K562 (cell line): Measurements from ENCODE around the gene VWA3B. TPM values are rescaled to one million over a fixed set of nuclear protein-coding genes. Genes with fewer than 3 reads are reported as not detected.
"Not testable (repeated sequence)": the region's sequence is repeated elsewhere in the genome, so short reads cannot be mapped to it uniquely, and the experiment has no call there.

Source experiments
- ATAC-seq: fragments of 200-7000 bp; cut with Tn5 transposase; 3 replicates; pipeline ENCODE4 v1.9.1; 2020; ENCODE audit warnings: moderate library complexity
- BruUV-seq: library from RNA; stranded (reverse); fragments of 400-500 nt; replicated peaks from 2 replicates; lab custom pipeline; 2021; lab: Mats Ljungman, UMichigan
- CTCF ChIA-PET: fragments of 300-600 bp; formaldehyde crosslinking; extraction: SDS; loops from one replicate; lab custom pipeline; 2021; ENCODE audit warnings: low intra/inter-chr PET ratio; lab: Yijun Ruan, JAX
- POLR2A ChIA-PET: fragments of 300-600, 350-650 bp; sonication (Branson Sonifier 250); formaldehyde crosslinking; extraction: SDS; loops from one replicate; lab custom pipeline; 2021; ENCODE audit warnings: antibody characterized with exemption, inconsistent platforms; lab: Yijun Ruan, JAX
- DNase-seq, 4 experiments: peaks; one replicate each; pipeline versions ENCODE4 v3.0.0 to v3.0.0-alpha.2; 2011 to 2018; ENCODE audit warnings: low spot score in 3 of 4, mixed read lengths in 3 of 4; ENCODE audit errors: extremely low read depth in 1 of 4
- FAIRE-seq: peaks from 2 replicates; lab custom pipeline; 2011; peaks lifted over from hg19 to GRCh38; lab: Jason Lieb, UNC
- H2AFZ ChIP-seq: 2 replicates; pipeline ENCODE4 v1.6.0; 2011; ENCODE audit warnings: low read depth, low read length, control low read depth, inconsistent platforms
- H3K27ac ChIP-seq: fragments of 200-600 bp; 3 replicates; pipeline ENCODE4 v1.8.0; 2011; ENCODE audit warnings: low read depth, mild to moderate bottlenecking, control low read depth, inconsistent platforms, low read length, moderate library complexity, mixed read lengths; ENCODE audit errors: extremely low read depth
- H3K27me3 ChIP-seq, 2 experiments: fragments of 300-600 bp in 1 of 2; 2 replicates in 1 of 2; 3 replicates in 1 of 2; pipeline versions ENCODE4 v1.6.0 to v1.8.0; 2011; ENCODE audit warnings: inconsistent platforms in 2 of 2, low read length in 2 of 2, mild to moderate bottlenecking in 1 of 2, mixed read lengths in 1 of 2, moderate library complexity in 1 of 2; ENCODE audit not compliant: control insufficient read depth in 2 of 2, insufficient read depth in 2 of 2
- H3K36me3 ChIP-seq: fragments of 300-600 bp; 3 replicates; pipeline ENCODE4 v1.8.0; 2011; ENCODE audit warnings: mild to moderate bottlenecking, low read length, inconsistent platforms; ENCODE audit not compliant: control insufficient read depth, insufficient read depth
- H3K4me1 ChIP-seq, 2 experiments: fragments of 200-600 bp in 1 of 2; replicated peaks in 1 of 2; 2 replicates in 1 of 2; 3 replicates in 1 of 2; pipeline versions ENCODE4 v1.5.1 to v1.8.0; 2011; ENCODE audit warnings: inconsistent platforms in 2 of 2, low read length in 2 of 2, mild to moderate bottlenecking in 1 of 2, mixed read lengths in 1 of 2, moderate library complexity in 1 of 2; ENCODE audit not compliant: control insufficient read depth in 2 of 2, insufficient read depth in 2 of 2
- H3K4me2 ChIP-seq: 2 replicates; pipeline ENCODE4 v1.6.1; 2011; ENCODE audit warnings: low read length, control low read depth, inconsistent platforms, mixed read lengths; ENCODE audit not compliant: insufficient read depth
- H3K4me3 ChIP-seq: fragments of 200-600 bp; sonication (generic), shearing (Covaris generic); 2 replicates; pipeline ENCODE4 v1.5.1; 2016; ENCODE audit warnings: control low read depth, inconsistent platforms
- H3K79me2 ChIP-seq: fragments of 200-600 bp; 3 replicates; pipeline ENCODE4 v1.8.0; 2011; ENCODE audit warnings: low read length, inconsistent platforms; ENCODE audit not compliant: control insufficient read depth, insufficient read depth
- H3K9ac ChIP-seq, 2 experiments: 2 replicates each; pipeline versions ENCODE4 v1.6.0 to v1.6.1; 2011; ENCODE audit warnings: low read depth in 2 of 2, low read length in 2 of 2, control low read depth in 1 of 2, inconsistent platforms in 1 of 2, mild to moderate bottlenecking in 1 of 2, mixed read lengths in 1 of 2; ENCODE audit not compliant: insufficient read depth in 1 of 2
- H3K9me1 ChIP-seq: one replicate; pipeline ENCODE4 v1.6.0; 2011; ENCODE audit warnings: inconsistent platforms, mild to moderate bottlenecking, low read length, moderate library complexity; ENCODE audit not compliant: control insufficient read depth, insufficient read depth
- H3K9me3 ChIP-seq: replicated peaks from 2 replicates; pipeline ENCODE4 v1.5.1; 2011; ENCODE audit warnings: low read depth, low read length, inconsistent platforms; ENCODE audit not compliant: control insufficient read depth, insufficient read depth
- H4K20me1 ChIP-seq: replicated peaks from 2 replicates; pipeline ENCODE4 v1.6.1; 2011; ENCODE audit warnings: low read length, inconsistent platforms, mixed read lengths; ENCODE audit not compliant: control insufficient read depth, insufficient read depth
- WGBS: fragments of 100-300 bp; shearing (Covaris generic); methylation state at CpG from one replicate; pipeline ENCODE4 v1.1.6; 2016; ENCODE audit warnings: low coverage, mixed read lengths; ENCODE audit not compliant: insufficient coverage; ENCODE audit errors: missing lambda C conversion rate; 5-methylcytosine and 5-hydroxymethylcytosine counted together
- in situ Hi-C: fragments of 300-500 bp; cut with MboI; formaldehyde crosslinking; loops from 4 replicates; pipeline ENCODE4 v1.15.0; 2018; ENCODE audit warnings: inconsistent platforms, mixed read lengths
- intact Hi-C: fragments of 100-400 bp; cut with micrococcal nuclease; formaldehyde crosslinking; loops from 2 replicates; pipeline ENCODE4 v1.14.2; 2022
- polyA plus RNA-seq, 8 experiments: library from polyadenylated mRNA; depleted of rRNA in 4 of 8; stranded (reverse) in 5 of 8; unstranded in 3 of 8; fragments of >200 nt; fragmentation: Nextera tagmentation in 2 of 8; fragmentation: Illumina TruSeq in 1 of 8; extraction: Ambion mirVana in 2 of 8; extraction: Trizol in 1 of 8; gene quantifications; 2 replicates each; pipeline versions ENCODE4 v1.2.1 to v1.2.3, GENCODE V29; 2011 to 2014; ENCODE audit warnings: inconsistent platforms in 1 of 8, missing spikeins in 1 of 8
- total RNA-seq, 7 experiments: library from RNA; depleted of rRNA in 6 of 7; stranded (reverse); fragments of >200 nt in 6 of 7; fragmentation: Illumina TruSeq in 2 of 7; extraction: Trizol in 2 of 7; gene quantifications; 2 replicates each; pipeline versions ENCODE4 v1.2.1 to v1.2.3, GENCODE V29; 2011 to 2021; ENCODE audit warnings: low replicate concordance in 1 of 7
- TF ChIP-seq, protein P1 (sequence below): sonication (generic); formaldehyde crosslinking; IDR thresholded peaks from 2 replicates; pipeline ENCODE4 v1.4.0; 2020; ENCODE audit warnings: mild to moderate bottlenecking, missing genetic modification reagents

VWA3B gene
- total and polyA plus RNA-seq, 9 of the 15 experiments (the other 6 are each of a cell fraction or from before 2014, with no cell fraction given), result not detected

DNA sequence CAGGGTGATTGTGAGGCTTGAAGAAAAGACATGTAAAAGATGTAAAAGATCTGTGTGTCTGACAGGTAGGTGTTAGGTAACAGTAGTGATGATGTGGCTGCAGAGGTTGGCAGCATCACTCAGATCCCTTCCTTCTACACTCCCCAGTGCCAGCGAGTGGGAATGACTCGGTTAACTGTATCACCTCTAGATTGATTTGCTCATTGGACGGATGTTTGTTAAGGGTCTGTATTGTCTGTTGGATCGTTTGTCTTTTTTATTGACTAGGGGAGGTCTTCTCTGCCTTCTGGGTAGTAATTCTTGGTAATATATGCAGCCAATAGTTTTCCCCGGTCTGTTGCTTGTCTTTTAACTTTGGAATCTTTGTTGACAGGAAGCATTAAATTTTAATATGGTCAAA, 214.5 kb downstream of the VWA3B start:
- 2% methylated on average over 5 of the region's 5 CpGs for WGBS
- DNase-seq (no peak), ATAC-seq (no peak), FAIRE-seq (no peak)
- ChIA-PET CTCF (no interaction called here), POLR2A (no interaction called here)
- H3K27me3 ChIP-seq, result peaks cover 3 to 25% of the 10 kb centered on the region in 2 experiments; a peak in 4 of 5 replicates
- no peak overlapping the region for H2AFZ ChIP-seq
- TF ChIP-seq, protein P1, sequence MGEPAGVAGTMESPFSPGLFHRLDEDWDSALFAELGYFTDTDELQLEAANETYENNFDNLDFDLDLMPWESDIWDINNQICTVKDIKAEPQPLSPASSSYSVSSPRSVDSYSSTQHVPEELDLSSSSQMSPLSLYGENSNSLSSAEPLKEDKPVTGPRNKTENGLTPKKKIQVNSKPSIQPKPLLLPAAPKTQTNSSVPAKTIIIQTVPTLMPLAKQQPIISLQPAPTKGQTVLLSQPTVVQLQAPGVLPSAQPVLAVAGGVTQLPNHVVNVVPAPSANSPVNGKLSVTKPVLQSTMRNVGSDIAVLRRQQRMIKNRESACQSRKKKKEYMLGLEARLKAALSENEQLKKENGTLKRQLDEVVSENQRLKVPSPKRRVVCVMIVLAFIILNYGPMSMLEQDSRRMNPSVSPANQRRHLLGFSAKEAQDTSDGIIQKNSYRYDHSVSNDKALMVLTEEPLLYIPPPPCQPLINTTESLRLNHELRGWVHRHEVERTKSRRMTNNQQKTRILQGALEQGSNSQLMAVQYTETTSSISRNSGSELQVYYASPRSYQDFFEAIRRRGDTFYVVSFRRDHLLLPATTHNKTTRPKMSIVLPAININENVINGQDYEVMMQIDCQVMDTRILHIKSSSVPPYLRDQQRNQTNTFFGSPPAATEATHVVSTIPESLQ, result no peak
- no peak overlapping the region for H3K27ac ChIP-seq
- no peaks in the 10 kb centered on the region for H4K20me1 ChIP-seq
- in situ Hi-C loops, result no loop called here
- no peaks in the 10 kb centered on the region for H3K36me3 ChIP-seq
- H3K9me3 ChIP-seq, result no peaks in the 10 kb centered on the region
- H3K4me1 ChIP-seq, result no peaks in the 10 kb centered on the region
- intact Hi-C loops, result no loop called here
- H3K9me1 ChIP-seq, result no peaks in the 10 kb centered on the region
- no peaks in the 10 kb centered on the region for H3K79me2 ChIP-seq
- H3K4me2 ChIP-seq, result no peak overlapping the region
- BruUV-seq, result no TSS peak
- no peak overlapping the region for H3K4me3 ChIP-seq
- H3K9ac ChIP-seq, result no peak overlapping the region

DNA sequence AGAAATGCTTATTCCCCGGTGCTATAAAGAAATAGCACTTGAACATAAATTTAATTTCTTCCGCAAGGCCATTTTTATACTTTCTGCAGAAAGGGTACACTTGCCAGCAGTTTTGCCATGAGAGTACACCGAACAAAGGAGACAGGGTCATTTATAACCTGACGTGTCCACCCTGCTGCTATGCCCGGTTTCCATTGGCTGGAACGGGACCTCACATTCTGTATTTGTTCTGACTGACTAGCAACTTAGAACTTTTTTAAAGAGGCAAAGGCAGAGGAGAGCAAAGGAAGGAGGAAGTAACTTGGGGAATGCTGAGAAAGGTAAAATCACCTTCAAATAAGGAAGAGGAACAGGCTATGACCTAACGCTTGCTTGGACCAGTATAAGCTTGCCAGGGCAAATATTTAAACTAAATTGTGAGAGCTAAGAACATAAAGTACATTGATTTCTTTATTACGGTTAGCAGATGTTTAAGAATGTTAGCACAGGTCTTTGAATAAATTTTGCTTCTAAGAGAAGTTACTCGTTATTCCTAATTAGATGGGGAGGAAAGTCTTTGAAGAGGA, 220.2 kb downstream of the VWA3B start:
- H4K20me1 ChIP-seq, H3K9ac ChIP-seq, H3K9me3 ChIP-seq, in situ Hi-C loops, H3K4me3 ChIP-seq, H3K27ac ChIP-seq, H2AFZ ChIP-seq, H3K79me2 ChIP-seq, BruUV-seq, intact Hi-C loops, DNase-seq, FAIRE-seq, H3K9me1 ChIP-seq, CTCF ChIA-PET, H3K4me2 ChIP-seq, ATAC-seq, H3K4me1 ChIP-seq, H3K36me3 ChIP-seq: not testable (repeated sequence)
- peaks cover 8 to 50% of the 10 kb centered on the region in 2 experiments; a peak in 3 of 5 replicates for H3K27me3 ChIP-seq
- 0% methylated on average over 9 of the region's 9 CpGs for WGBS
- POLR2A ChIA-PET, result interaction anchor here (0.6 to 1.3 kb wide), 2 partner anchors 17 to 233 kb away, joined by 3 read pairs; no protein-coding TSS in a partner anchor
